Pons (tissue), 1 donor: ENCODE data around the gene MED12.

Experiments
- DNase-seq: peaks from one replicate; pipeline ENCODE4 v3.0.0-alpha.2; 2016; ENCODE audit warnings: low spot score

Gene MED12

GRCh38 chrX:71107245-71107644, 11.2 kb upstream of the MED12 start:
- no peak for DNase-seq

- DNase-seq = no peak
Measured at GRCh38 chrX:71107762-71108360, 10.5 kb upstream of the MED12 start.

- no peak for DNase-seq
Measured at GRCh38 chrX:71109051-71109450, 9.3 kb upstream of the MED12 start.

- DNase-seq = no peak
Measured at GRCh38 chrX:71111141-71111843, 7.1 kb upstream of the MED12 start, which contains the start of gene IL2RG. IL2RG (minus strand) TSS chrX:71111577; CDS start chrX:71111539, 38 bp downstream.

GRCh38 chrX:71111921-71112431, 6.4 kb upstream of the MED12 start:
- no peak for DNase-seq

- no peak for DNase-seq
Measured at GRCh38 chrX:71117358-71117757, 1.0 kb upstream of the MED12 start.

GRCh38 chrX:71118985-71119535, 664 bp downstream of the MED12 start:
- DNase-seq = no peak

- no peak for DNase-seq
Measured at GRCh38 chrX:71128166-71128833, 9.9 kb downstream of the MED12 start.

GRCh38 chrX:71128915-71129765, 10.7 kb downstream of the MED12 start:
- DNase-seq = peak; percentile 55

DNA sequence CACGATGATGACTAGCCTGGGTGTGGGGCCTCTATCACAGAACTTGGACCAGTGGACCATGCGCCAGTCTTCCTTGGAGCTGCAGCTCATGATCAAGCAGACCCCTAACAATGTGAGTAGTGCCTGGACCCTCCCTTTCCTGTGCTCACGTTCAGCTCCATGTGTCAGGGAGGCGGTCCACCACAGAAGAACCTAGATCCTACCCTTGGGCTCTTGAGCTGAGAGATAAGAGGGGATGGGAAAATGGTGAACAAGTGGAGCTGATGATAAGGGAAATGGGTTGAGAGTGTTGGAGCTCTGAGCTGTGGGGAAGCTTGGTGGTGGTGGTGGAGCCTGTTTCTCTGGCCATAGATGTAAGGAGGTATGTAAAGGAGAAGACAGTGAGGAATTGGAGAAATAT, 13.1 kb downstream of the MED12 start:
- DNase-seq = no peak

DNA sequence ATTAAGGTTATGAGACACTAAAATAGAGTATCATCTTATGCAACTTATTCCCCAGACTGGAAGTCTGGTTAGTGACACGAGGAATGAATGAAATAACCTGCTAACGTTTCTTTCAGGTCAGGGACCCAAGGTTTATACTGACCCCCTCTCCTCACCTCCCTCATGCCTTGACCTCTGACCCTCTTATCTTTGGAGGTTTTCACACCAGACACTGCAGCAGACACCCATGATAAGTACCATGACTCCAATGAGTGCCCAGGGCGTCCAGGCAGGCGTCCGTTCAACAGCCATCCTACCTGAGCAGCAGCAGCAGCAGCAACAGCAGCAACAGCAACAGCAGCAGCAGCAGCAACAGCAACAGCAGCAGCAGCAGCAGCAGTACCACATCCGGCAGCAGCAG, 22.0 kb downstream of the MED12 start:
- no peak for DNase-seq

DNA sequence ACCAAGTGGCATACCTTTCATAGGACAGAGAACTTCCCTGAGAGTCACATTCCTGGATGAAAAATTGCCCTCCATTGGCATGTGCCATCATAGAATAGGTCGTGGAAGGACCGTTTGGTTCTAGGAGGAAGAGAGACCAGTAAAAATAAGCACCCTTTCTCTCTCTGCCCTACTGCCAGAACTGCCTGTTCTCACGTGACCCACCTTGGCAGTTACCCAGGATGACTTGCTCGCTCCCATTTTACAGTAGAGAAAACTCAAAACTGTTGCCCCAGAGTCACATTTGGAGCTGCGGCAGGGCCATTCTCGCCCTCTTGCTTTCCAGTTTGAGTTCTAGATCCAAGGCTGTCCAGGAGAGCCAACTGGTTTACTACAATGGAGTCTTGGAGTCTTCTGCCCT, 25.1 kb downstream of the MED12 start:
- peak; percentile 63 for DNase-seq

DNA sequence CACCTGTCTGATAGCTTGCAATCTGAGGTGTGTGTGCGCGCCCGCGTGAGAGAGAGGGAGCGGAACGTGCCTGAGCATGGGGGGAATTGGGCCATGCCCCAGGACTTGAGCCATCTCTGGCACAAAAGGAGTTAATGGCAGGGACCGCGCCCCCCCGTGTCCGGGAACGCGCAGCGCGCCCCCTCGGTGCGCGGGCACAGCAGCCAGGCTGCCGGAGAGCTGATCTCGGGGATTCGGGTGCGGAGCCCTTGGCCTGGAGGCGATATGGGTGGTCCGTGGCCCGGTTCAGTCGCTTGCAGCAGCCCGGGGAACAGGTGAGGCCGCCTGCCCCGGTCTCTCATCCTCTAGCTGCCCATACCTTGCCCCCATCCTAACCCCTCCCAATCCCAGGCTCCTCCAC, 26.3 kb downstream of the MED12 start, which contains the start of gene NLGN3:
NLGN3 (plus strand) TSS at position 191 of the 400 bp plus-strand sequence. CDS start 2,909 bp downstream, outside the sequence.
- no peak for DNase-seq

DNA sequence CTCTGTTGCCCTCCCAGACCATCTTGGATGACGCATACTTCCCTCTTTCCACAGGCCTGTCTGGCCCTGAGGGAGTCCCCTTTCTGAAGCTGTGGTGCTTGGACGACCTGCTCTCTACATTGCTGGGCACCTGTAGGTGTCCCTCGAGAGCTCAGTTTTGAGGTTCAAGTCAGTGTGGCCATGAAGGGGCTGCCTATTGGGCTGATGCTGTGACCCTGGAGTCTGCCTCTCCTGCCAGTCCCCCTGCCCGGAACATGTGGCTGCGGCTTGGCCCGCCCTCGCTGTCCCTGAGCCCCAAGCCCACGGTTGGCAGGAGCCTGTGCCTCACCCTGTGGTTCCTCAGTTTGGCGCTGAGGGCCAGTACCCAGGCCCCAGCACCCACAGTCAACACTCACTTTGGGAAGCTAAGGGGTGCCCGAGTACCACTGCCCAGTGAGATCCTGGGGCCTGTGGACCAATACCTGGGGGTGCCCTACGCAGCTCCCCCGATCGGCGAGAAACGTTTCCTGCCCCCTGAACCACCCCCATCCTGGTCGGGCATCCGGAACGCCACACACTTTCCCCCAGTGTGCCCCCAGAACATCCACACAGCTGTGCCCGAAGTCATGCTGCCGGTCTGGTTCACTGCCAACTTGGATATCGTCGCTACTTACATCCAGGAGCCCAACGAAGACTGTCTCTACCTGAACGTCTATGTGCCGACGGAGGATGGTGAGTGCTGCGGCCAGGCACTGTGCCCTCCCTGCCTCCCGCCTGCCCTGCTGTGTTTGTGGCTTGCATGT, 29.3 kb downstream of the MED12 start:
- peak; percentile 39 for DNase-seq

DNA sequence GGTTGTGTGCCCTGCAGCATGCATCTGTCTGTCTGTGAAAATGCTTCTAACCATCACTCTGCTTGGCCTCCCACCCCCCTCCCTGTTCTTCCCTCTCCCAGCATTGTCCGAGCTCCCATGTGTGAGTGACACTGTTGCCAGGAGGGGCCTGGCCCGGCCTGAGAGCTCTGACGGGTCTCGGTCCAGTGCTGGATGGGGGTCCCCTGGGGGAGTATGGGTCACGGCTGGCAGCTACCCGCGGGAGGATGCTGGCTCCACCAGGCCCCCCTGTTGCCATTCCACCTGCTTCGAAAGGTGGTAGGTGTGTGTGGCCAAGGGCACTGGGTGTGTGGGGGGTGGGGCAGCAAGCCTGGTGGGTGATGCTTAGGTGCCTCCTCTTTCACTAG, 29.9 kb downstream of the MED12 start:
- DNase-seq = no peak

DNA sequence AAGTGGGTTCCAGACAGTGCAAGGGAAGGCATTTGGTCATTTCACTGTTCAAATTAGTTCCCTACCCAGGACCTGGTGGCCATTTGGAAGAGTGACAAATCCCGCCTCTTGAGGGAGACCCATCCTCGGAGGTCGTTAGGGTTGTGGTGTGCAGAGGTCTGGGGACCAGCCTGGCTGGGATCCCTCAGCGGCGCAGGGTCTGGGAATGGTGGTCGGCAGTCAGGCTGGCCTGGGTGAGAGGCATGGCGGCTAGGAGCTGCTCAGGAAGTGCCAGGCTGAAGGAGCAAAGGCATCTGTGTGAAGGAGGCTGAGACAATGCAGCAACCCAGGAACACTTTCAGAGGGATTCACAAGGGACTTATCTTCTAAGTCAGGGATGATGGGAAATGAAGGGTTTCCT, 33.0 kb downstream of the MED12 start:
- no peak for DNase-seq

DNA sequence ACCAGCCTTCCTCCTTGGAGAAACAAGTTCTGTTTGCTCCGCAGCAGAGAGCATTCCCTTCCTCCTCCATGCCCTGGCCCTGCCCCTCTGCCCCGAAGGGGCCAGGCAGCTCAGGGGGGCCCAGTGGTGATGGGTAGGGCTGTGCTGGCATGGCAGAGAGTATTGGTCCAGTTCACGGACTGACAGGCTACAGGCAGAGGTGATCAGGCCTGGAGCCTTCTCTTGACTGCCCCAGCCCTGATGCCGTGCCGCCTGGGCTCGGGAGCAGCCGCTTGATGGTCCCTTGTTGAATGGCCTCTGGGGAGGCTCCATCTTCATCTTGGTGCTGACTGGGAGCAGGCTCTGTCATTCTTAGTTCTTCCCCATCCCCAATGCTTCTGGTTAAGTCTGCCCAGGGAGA, 35.8 kb downstream of the MED12 start:
- no peak for DNase-seq

GRCh38 chrX:71154641-71155040, 36.2 kb downstream of the MED12 start:
- DNase-seq = no peak

DNA sequence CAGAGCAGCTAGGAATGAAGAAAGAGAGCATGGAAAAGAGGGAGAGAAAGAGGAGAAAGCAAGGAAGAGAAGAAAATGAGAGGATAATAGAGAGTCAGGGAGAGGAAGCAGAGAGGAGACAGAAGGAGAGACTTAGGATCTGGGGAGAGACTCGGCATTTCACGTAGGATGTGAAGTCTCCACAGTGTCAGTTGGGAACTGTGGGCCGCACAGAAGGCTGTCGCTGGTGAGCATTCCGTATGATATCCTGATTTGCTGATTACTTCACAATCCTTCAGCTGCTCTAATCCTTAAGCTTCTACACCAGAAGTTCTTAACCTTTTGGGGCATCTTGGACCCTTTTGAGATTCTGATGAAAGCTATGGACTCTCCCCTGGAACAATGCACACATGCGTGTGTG, 40.2 kb downstream of the MED12 start:
- DNase-seq = no peak

DNA sequence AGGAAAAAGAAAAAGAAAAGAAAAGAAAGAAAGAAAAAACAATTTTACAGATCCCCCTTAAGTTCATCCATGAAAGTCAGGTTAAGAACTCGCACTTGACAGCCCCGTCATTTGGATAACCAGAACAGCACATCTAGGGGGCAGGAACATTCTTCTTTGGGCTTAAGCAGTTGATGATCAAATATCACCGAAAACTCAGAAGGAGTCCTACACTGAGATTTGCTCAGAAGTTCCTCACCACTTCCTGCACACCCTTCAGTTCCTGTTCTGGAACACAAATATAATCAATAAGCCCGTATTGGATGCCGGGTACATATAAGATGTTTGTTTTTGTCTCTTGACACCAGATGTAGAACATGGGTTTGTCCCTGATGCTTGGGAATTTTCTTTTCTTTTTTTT, 40.9 kb downstream of the MED12 start:
- no peak for DNase-seq

GRCh38 chrX:71160475-71160874, 42.1 kb downstream of the MED12 start:
- DNase-seq = no peak
